CD4-positive, alpha-beta T cell (primary cell): Measurements from ENCODE around the gene PRKAR1B. TPM values are rescaled to one million over a fixed set of nuclear protein-coding genes. Genes with fewer than 3 reads are reported as not detected.

Experiments
- ATAC-seq: fragments of 200-7000 bp; cut with Tn5 transposase; one replicate; pipeline ENCODE4 v1.10.0; 2022; ENCODE audit warnings: mild to moderate bottlenecking; ENCODE audit not compliant: poor library complexity
- CTCF ChIA-PET: fragments of 350-600 bp; sonication (Branson Sonifier 250); formaldehyde crosslinking; loops from one replicate; lab custom pipeline; 2021; ENCODE audit warnings: antibody characterized with exemption, inconsistent platforms; lab: Charles Lee
- POLR2A ChIA-PET: fragments of 350-600 bp; sonication (Branson Sonifier 250); formaldehyde crosslinking; loops from one replicate; lab custom pipeline; 2021; ENCODE audit warnings: antibody characterized with exemption, inconsistent platforms; lab: Charles Lee
- DNase-seq, 14 experiments: peaks; one replicate each; pipeline ENCODE4 v3.0.0-alpha.2; 2013 to 2020; ENCODE audit warnings: mixed read lengths in 2 of 14
- H3K27ac ChIP-seq, 2 donors: one replicate each; pipeline versions ENCODE4 v1.5.1 to v1.7.0; 2013; ENCODE audit warnings: low read length in 2 of 2, low read depth in 1 of 2, mild to moderate bottlenecking in 1 of 2
- H3K27me3 ChIP-seq, 2 experiments: 1 replicate in 1 of 2; 2 replicates in 1 of 2; pipeline versions ENCODE4 v1.6.1 to v1.7.0; 2013; ENCODE audit warnings: low read length in 2 of 2, control low read depth in 1 of 2, mild to moderate bottlenecking in 1 of 2, moderate library complexity in 1 of 2; ENCODE audit not compliant: insufficient read depth in 2 of 2, control insufficient read depth in 1 of 2
- H3K36me3 ChIP-seq: one replicate; pipeline ENCODE4 v1.6.1; 2013; ENCODE audit warnings: low read length, control low read depth; ENCODE audit not compliant: insufficient read depth
- H3K4me1 ChIP-seq: one replicate; pipeline ENCODE4 v1.6.1; 2013; ENCODE audit warnings: low read length, control low read depth; ENCODE audit not compliant: insufficient read depth
- H3K4me3 ChIP-seq: one replicate; pipeline ENCODE4 v1.5.1; 2013; ENCODE audit warnings: mild to moderate bottlenecking, low read length, moderate library complexity
- H3K9me3 ChIP-seq, 2 experiments: 1 replicate in 1 of 2; 2 replicates in 1 of 2; pipeline versions ENCODE4 v1.6.1 to v1.7.0; 2013; ENCODE audit warnings: low read length in 2 of 2, mild to moderate bottlenecking in 2 of 2, control low read depth in 1 of 2, moderate library complexity in 1 of 2; ENCODE audit not compliant: control insufficient read depth in 1 of 2, insufficient read depth in 1 of 2
- H3K27ac Mint-ChIP-seq: one replicate; pipeline ENCODE4 v1.8.0; 2020; ENCODE audit warnings: mixed read lengths
- H3K27me3 Mint-ChIP-seq: one replicate; pipeline ENCODE4 v1.8.0; 2021; ENCODE audit warnings: mixed read lengths
- H3K36me3 Mint-ChIP-seq: one replicate; pipeline ENCODE4 v1.8.0; 2021; ENCODE audit warnings: low read depth, mixed read lengths
- H3K4me1 Mint-ChIP-seq: one replicate; pipeline ENCODE4 v1.8.0; 2021; ENCODE audit warnings: low read depth, mixed read lengths
- H3K4me3 Mint-ChIP-seq: one replicate; pipeline ENCODE4 v1.8.0; 2020; ENCODE audit warnings: mild to moderate bottlenecking, mixed read lengths
- H3K9me3 Mint-ChIP-seq: one replicate; pipeline ENCODE4 v1.8.0; 2020; ENCODE audit warnings: mixed read lengths
- CTCF ChIP-seq: fragments of 200-600 bp; IDR thresholded peaks from one replicate; pipeline ENCODE4 v1.8.0; 2022; ENCODE audit warnings: antibody characterized with exemption, mild to moderate bottlenecking
- intact Hi-C, 2 experiments: fragments of 100-400 bp; cut with DNase I in 1 of 2; cut with micrococcal nuclease in 1 of 2; formaldehyde crosslinking; loops; one replicate each; pipeline versions ENCODE4 v1.15.1 to v1.9.0; 2023 to 2025; cut with DNase I, micrococcal nuclease
- total RNA-seq, 174 experiments: library from RNA in 2 of 174; stranded (reverse) in 2 of 174; gene quantifications; one replicate each; pipeline ENCODE4 v1.2.3 and lab custom pipeline; 2021 to 2026

The PRKAR1B gene
- total RNA-seq, 2 experiments from 2014 or later: 18.8 to 19.5 TPM

GRCh38 chr7:506921-507622 is 220.0 kb downstream of the PRKAR1B start:
- H3K9me3 Mint-ChIP-seq: no peaks in the 10 kb centered on the region
- H3K27me3 Mint-ChIP-seq: peaks cover 3% of the 10 kb centered on the region
- H3K4me1 Mint-ChIP-seq: no peaks in the 10 kb centered on the region
- ATAC-seq (no peak), DNase-seq (no peak)
- H3K27ac Mint-ChIP-seq: no peak overlapping the region
- H3K4me1 ChIP-seq: no peaks in the 10 kb centered on the region
- no peak overlapping the region for H3K4me3 Mint-ChIP-seq
- no peak overlapping the region for H3K27ac ChIP-seq
- intact Hi-C loops: loop anchor here in 1 of 2 experiments (5.0 kb wide), 1 partner anchor 175 kb away; no protein-coding TSS in a partner anchor
- ChIA-PET POLR2A (no interaction called here), CTCF (no interaction called here)
- H3K36me3 Mint-ChIP-seq: no peaks in the 10 kb centered on the region
- H3K27me3 ChIP-seq: no peaks in the 10 kb centered on the region
- TF ChIP-seq CTCF: no peak
- no peaks in the 10 kb centered on the region for H3K36me3 ChIP-seq
- no peaks in the 10 kb centered on the region for H3K9me3 ChIP-seq
- H3K4me3 ChIP-seq: no peak overlapping the region

GRCh38 chr7:506391-506831 is 220.7 kb downstream of the PRKAR1B start:
- Mint-ChIP-seq H3K4me3 (no peak overlapping the region), H3K27ac (no peak overlapping the region), H3K4me1 (no peaks in the 10 kb centered on the region), H3K27me3 (peaks cover 2% of the 10 kb centered on the region), H3K36me3 (no peaks in the 10 kb centered on the region), H3K9me3 (no peaks in the 10 kb centered on the region)
- H3K9me3 ChIP-seq: no peaks in the 10 kb centered on the region
- ATAC-seq: no peak
- no peak for DNase-seq
- H3K4me1 ChIP-seq: no peaks in the 10 kb centered on the region
- H3K27ac ChIP-seq: no peak overlapping the region
- no peak overlapping the region for H3K4me3 ChIP-seq
- CTCF ChIA-PET: no interaction called here
- no peaks in the 10 kb centered on the region for H3K27me3 ChIP-seq
- no peaks in the 10 kb centered on the region for H3K36me3 ChIP-seq
- POLR2A ChIA-PET: no interaction called here
- intact Hi-C loops: loop anchor here in 1 of 2 experiments (5.0 kb wide), 1 partner anchor 174 kb away; no protein-coding TSS in a partner anchor
- no peak for TF ChIP-seq CTCF

- POLR2A ChIA-PET: no interaction called here
- Mint-ChIP-seq H3K27ac (no peak overlapping the region), H3K36me3 (no peaks in the 10 kb centered on the region), H3K4me1 (no peaks in the 10 kb centered on the region), H3K4me3 (no peak overlapping the region), H3K27me3 (no peaks in the 10 kb centered on the region), H3K9me3 (no peaks in the 10 kb centered on the region)
- H3K36me3 ChIP-seq: no peaks in the 10 kb centered on the region
- no peak overlapping the region for H3K27ac ChIP-seq
- CTCF ChIA-PET: no interaction called here
- no peaks in the 10 kb centered on the region for H3K27me3 ChIP-seq
- intact Hi-C loops: loop anchor here in 1 of 2 experiments (5.0 kb wide), 1 partner anchor 173 kb away; no protein-coding TSS in a partner anchor
- no peak for DNase-seq
- no peak for TF ChIP-seq CTCF
- no peaks in the 10 kb centered on the region for H3K9me3 ChIP-seq
- no peak overlapping the region for H3K4me3 ChIP-seq
- no peak for ATAC-seq
- no peaks in the 10 kb centered on the region for H3K4me1 ChIP-seq
These were observed 221.9 kb downstream of the PRKAR1B start for GRCh38 chr7:505171-505570.
